HG03457 (cell line): ENCODE results near the gene GET3.
A peak's percentile ranks its signal among the peaks of the same experiment; 100 is the strongest.

Experiments used
- ATAC-seq: cut with Tn5 transposase; IDR thresholded peaks from one replicate; pipeline ENCODE4 v1.9.1; 2021; ENCODE audit warnings: moderate number of reproducible peaks; ENCODE audit not compliant: unreplicated experiment

Gene GET3

GRCh38 chr19:12778017-12778904 lies 41.0 kb downstream of the GET3 start:
- no peak for ATAC-seq

- no peak for ATAC-seq
These were observed 41.5 kb downstream of the GET3 start for GRCh38 chr19:12778905-12779161.

- ATAC-seq, result no peak
These were observed 42.1 kb downstream of the GET3 start for GRCh38 chr19:12779162-12779993.

GRCh38 chr19:12782174-12782423 lies 44.8 kb downstream of the GET3 start:
- ATAC-seq, result no peak

- no peak for ATAC-seq
These were observed 45.4 kb downstream of the GET3 start for GRCh38 chr19:12782424-12783290.

GRCh38 chr19:12783291-12783848 lies 46.1 kb downstream of the GET3 start:
- ATAC-seq, result no peak

GRCh38 chr19:12783849-12784393 lies 46.6 kb downstream of the GET3 start:
- no peak for ATAC-seq

GRCh38 chr19:12784394-12784870 lies 47.1 kb downstream of the GET3 start:
- no peak for ATAC-seq

GRCh38 chr19:12784871-12785430 lies 47.7 kb downstream of the GET3 start:
- ATAC-seq, result no peak

- no peak for ATAC-seq
These were observed 48.2 kb downstream of the GET3 start for GRCh38 chr19:12785431-12786031.

GRCh38 chr19:12786141-12786870 lies 49.0 kb downstream of the GET3 start:
- ATAC-seq, result no peak

GRCh38 chr19:12786952-12787351 lies 49.7 kb downstream of the GET3 start:
- no peak for ATAC-seq

GRCh38 chr19:12787458-12787857 lies 50.2 kb downstream of the GET3 start:
- ATAC-seq, result no peak

GRCh38 chr19:12788042-12788681 lies 50.9 kb downstream of the GET3 start:
- ATAC-seq, result no peak

- no peak for ATAC-seq
These were observed 51.4 kb downstream of the GET3 start for GRCh38 chr19:12788682-12789097.

- ATAC-seq, result no peak
These were observed 52.0 kb downstream of the GET3 start for GRCh38 chr19:12789098-12789903.

- peak; percentile 27 for ATAC-seq
These were observed 52.8 kb downstream of the GET3 start for GRCh38 chr19:12789904-12790619.
